SKM-1 (cell line): Measurements from ENCODE around the gene SMIM44.
"Not testable (repeated sequence)": the region's sequence is repeated elsewhere in the genome, so short reads cannot be mapped to it uniquely, and the experiment has no call there.

Experiments used
- DNase-seq: peaks from one replicate; lab custom pipeline; 2025; ENCODE audit not compliant: unreplicated experiment; lab: John Stamatoyannopoulos, UW

SMIM44 gene

DNA sequence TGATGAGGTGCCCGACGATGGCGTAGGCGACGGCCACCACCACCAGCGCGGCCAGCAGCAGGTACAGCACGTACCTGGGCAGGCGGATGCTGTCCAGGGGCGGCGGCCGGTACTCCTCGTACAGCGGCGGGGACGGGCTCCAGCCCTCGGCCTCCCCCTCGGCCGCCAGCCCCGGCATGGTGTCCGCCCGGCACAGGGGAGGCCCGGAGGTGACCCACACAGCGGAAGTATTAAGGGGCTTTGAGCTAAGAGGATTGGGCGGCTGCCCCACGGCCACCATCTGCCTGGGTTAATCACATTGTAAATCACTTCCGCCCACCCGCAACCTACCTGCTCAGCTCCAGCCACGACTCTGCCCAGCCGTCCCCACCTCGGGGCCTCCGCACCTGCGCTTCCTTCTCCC, at the start of gene SMIM44:
Gene SMIM44, minus strand, starts transcription at position 216 of the 403 bp plus-strand sequence. Its CDS starts 38 bp downstream, at position 178.
- DNase-seq, result no peak

- no peak for DNase-seq
Measured at GRCh38 chr19:3533033-3533432, 49.8 kb upstream of the SMIM44 start.

DNA sequence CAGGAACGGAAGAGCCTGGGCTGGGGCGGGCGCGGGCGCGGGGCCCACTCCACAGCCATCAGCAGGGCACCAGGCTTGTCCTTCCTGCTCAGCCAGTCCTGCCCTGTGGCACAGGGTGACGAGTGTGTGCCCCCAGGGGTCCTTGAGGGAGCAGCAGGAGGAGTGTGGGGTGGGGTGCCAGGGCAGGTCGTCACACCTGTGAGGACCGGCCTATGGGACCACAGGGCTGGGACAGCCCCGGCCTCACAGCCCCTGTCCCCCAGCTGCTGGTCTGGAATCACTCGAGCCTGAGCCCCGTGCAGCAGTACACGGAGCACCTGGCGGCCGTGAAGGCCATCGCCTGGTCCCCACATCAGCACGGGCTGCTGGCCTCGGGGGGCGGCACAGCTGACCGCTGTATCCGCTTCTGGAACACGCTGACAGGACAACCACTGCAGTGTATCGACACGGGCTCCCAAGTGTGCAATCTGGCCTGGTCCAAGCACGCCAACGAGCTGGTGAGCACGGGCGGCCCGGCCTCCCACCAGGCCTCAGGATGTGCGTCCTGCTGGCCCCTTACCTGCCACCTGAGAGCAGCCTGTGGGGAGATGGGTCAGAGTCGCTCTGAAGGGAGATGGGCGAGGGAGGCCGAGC, 49.0 kb upstream of the SMIM44 start:
- no peak for DNase-seq

DNA sequence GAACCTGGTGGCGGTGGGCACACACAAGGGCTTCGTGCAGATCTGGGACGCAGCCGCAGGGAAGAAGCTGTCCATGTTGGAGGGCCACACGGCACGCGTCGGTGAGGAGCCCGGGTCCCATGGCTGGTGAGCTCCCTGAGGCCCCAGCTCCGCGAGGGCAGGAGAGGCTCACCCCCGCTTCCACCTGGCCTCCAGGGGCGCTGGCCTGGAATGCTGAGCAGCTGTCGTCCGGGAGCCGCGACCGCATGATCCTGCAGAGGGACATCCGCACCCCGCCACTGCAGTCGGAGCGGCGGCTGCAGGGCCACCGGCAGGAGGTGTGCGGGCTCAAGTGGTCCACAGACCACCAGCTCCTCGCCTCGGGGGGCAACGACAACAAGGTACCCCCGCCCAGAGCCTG, 48.5 kb upstream of the SMIM44 start:
- DNase-seq, result no peak

GRCh38 chr19:3530389-3530788, 47.1 kb upstream of the SMIM44 start:
- no peak for DNase-seq

- not testable (repeated sequence) for DNase-seq
Measured at GRCh38 chr19:3529299-3529698, 46.1 kb upstream of the SMIM44 start.

DNA sequence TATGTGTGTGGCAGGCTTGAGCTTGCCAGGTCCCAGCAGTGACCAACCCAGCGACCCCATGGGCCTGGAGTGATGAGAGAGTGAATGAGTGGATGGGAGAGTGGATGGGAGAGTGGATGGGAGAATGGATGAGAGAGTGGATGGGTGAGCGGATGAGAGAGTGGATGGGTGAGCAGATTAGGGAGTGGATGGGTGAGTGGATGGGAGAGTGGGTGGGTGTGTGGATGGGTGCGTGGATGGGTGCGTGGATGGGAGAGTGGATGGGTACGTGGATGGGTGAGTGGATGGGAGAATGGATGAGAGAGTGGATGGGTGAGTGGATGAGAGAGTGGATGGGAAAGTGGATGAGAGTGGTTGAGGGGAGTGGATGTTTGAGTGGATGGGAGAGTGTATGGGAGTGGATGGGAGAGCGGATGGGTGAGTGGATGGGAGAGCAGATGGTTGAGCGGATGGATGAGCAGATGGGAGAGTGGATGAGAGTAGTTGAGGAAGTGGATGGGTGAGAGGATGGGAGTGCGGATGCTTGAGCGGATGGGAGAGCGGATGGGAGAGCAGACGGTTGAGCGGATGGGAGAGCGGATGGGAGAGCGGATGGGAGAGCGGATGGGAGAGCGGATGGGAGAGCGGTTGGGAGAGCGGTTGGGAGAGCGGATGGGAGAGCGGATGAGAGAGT, 45.4 kb upstream of the SMIM44 start:
- DNase-seq, result no peak

DNA sequence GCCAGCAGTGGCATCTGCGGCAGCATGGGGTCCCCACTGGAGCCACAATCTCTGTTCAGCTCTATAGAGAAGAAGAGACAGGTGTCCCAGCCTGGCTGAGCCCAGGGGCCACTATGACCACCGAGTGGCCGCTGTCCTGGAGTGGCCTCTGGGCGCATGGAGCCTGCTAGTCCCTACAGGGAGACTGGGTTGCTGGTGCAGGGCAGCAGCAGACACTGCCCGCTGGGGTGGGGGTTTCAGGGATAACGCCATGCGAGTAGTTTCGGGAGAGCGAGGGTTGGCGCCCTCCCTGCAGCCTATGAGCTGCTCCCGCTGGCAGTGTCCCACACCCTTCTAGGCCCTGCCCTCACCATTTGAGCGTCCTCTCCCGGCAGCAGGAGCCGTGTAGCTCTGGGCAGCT, 44.8 kb upstream of the SMIM44 start:
- no peak for DNase-seq

DNA sequence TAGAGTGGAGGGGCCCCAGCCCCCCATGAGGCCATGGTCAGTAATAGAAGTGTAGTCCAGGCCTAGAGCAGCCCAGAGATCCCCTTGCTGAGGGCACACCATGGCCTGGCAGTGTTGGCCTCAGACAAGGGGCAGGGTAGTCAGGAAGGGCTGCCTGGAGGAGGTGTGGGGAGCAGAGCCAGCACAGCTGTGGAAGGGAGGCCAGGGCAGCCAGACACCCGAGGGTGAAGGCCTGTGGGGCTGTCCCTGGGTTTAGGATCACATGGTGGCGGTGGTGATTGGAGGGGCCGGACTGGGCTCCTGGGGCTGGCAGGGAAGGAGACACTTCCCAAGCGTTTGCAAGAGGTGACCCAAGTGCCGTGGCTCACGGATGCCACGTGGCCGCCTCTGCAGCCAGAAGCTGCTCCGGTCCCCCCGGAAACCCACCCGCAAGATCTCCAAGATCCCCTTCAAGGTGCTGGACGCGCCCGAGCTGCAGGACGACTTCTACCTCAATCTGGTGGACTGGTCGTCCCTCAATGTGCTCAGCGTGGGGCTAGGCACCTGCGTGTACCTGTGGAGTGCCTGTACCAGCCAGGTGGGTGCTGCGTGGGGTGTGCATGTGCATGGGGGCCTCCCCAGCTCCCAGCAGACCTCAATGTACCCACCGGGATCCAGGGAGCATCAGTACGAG, 44.1 kb upstream of the SMIM44 start:
- no peak for DNase-seq

GRCh38 chr19:3526507-3527237, 43.4 kb upstream of the SMIM44 start:
- no peak for DNase-seq

DNA sequence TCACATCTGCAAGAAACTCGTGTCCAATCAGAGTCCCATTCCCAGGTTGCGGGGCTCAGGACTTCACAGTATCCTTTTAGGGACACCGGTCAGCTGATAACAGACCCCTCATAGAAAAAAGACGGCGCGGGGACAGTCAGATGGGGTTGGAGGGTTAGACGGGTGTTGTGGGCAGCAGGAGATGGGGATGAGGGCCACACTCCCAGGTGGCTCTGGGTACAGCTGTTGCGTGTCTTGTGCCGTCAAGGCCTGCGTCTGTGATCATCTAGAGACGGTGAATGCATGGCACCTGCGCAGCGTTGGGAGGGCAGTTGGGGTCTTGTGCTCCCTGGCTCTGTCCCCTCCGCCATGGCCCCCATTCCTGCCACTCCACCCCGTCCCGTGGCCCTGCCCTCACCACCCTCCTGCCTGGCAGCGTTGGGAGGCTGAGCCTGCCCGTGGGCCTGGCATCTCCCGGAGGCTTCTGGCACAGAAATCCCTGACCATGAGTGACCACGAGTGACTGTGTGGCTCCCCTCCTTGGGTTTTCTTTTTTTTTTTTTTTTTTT, 41.7 kb upstream of the SMIM44 start:
- no peak for DNase-seq

DNA sequence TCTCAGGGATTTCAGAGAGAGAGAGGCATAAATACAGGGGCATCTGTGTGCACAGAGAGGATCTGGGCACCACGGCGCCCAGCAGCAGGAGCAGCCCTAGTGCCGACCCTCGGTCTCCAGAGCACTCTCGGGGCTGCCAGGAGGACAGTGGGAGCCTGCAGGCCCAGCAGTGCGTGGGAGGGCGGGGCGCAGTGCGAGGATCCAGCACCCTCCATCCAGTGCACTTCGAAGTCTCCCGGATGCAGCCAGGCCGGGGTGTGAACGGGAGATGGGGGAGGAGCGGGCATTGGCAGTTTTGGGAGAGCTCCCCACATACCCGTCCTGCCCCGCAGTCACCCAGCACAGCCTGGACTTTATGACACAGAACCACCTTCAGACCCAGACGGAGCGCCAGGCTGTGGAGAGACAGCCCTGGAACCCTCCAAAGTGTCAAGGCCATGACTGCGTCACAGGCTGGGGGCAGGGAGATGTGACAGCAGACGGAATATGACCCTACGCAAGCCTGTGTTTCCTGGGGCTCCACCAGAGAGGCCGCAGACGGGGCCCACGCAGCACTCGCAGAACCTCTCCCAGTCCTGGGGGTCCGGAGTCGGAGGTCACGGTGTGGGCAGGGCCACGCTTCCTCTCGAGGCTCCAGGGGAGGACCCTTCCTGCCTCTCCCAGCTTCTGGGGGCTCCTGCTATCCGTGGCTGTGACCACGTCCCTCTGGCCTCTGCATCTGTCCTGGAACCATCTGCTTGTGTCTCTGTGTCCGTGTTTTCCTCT, 41.0 kb upstream of the SMIM44 start:
- no peak for DNase-seq

- DNase-seq, result no peak
Measured at GRCh38 chr19:3523361-3524077, 40.3 kb upstream of the SMIM44 start.

DNA sequence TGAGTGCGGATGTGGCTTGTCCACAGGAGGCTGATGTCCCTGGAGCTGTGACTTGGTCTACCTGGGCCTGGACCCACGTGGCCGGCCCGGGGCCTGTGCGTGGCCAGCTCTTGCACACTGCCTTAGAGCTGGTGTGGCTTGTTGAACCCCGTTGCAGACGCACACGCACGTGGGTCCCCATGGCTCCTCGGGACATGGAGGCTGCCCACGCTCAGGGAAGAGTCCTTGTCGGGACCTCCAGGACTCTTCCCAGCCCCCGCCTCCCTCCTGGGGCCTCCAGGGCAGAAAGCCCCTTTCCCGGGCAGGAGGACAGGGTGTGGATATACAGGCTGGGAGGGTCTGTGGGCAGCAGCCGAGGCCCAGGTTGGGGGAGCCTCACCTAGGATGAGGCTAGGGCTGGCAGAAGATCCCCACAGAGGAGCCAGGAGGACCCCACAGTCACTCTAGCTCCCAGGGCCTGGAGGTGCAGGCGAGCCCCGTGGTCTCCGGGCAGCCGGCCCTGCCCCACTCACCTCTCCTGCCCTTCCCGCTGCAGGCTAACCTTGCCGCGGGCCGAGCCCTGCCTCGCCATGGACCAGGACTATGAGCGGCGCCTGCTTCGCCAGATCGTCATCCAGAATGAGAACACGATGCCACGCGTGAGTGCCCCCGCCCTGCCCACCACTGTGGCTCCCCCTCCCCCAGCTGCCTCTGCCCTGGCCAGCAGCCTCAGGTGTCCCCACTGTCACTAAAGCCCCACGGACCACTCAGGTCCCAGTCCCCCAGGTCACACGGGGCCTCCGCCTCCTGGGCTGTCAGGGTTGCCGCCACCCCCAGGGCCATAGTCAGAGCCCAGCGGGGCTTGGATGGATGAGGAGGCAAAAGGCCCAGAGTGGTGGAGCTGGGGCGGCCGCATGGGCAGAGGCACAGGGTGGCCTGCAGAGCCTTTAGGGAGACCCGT, 39.5 kb upstream of the SMIM44 start:
- no peak for DNase-seq

DNA sequence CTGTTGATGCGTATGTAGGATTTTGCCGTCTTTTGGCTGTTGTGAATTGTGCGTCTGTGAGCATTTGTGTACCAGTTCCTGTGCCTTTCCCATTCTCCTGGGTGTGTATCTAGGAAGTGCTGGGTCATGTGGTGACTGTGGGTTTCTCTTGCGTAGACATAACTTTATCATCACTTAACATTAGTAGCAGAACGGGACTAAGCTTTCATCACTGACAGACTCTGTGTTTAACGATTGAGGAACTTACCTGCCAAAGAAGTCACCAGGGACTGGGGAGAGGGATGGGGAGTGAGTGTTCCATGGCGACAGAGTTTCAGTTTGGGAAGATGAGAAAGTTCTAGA, 37.8 kb upstream of the SMIM44 start:
- no peak for DNase-seq

DNA sequence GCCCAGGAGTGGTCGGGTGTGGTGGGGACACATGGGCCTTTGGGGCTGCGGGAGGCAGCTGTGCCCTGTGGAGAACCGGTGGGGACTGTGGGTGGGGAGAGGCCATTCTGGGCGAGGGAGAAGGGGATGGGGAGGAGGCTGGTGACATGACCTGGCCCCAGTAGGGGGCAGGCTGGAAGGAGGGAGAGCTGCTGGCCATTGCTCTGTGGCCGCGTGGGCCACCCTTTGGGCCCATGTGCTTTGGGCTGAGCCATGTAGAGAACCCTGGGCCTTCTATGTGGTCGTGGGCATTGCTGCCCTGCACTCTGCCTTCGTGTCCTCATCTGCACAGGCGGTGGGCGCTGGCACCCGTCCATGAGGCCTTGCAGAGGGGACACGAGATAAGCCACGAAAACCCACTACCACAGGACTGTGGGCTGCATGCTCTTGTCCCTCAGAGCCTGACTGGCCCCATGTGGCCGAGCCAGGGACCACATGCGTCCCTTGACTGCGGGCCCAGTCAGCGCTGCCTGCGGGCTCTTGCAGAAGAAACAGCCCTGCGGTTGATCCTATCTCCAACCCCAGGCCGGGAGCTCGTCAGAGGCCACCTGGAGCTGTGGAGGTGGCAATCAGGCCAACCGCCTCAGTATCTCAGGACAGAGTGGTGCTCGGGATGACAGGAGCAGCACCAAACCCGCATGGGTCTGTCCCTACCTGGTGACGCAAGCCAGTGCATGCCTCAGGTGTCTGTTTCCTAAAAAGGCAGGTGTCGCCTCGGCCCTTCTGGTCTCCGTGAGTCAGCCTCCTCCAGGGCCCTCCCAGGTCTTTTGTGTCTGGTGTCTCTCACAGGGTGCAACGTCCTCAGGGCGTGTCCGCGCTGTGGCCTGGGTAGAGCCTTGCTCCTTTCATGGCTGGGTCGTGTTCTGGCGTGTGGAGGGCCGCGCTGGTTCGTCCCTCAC, 37.2 kb upstream of the SMIM44 start:
- no peak for DNase-seq

- DNase-seq, result no peak
Measured at GRCh38 chr19:3519126-3519525, 35.9 kb upstream of the SMIM44 start.

GRCh38 chr19:3518659-3519058, 35.4 kb upstream of the SMIM44 start:
- no peak for DNase-seq
